ENCODE results near the gene RAB8A. TPM values are rescaled to one million over a fixed set of nuclear protein-coding genes. Genes with fewer than 3 reads are reported as not detected.

RAB8A gene
- total RNA-seq, 1 experiment from 2014 or later: 126 TPM

DNA sequence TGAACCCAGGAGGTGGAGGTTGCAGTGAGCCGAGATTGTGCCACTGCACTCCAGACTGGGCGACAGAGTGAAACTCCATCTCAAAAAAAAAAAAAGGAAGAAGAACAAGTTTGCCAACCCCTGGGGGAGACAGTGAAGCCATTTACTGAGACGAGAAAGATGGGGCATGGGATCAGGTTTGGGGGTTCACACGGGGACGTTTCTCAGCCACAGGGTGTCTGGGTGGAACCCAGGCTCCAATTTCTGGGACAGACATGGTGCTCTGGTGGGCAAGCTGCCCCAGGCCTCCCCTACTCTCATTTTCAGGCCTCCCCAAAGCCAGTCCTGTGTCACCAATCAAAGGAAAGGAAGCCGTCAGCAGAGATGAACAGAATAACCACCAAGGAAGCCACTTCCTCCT, 45.2 kb downstream of the RAB8A start:
- POLR2A ChIA-PET (ENCODE audit: low non-redundant PET): interaction anchor here (0.7 kb wide), 1 partner anchor 59 kb away, joined by 10 read pairs; no protein-coding TSS in a partner anchor
- TF ChIP-seq, protein P1, sequence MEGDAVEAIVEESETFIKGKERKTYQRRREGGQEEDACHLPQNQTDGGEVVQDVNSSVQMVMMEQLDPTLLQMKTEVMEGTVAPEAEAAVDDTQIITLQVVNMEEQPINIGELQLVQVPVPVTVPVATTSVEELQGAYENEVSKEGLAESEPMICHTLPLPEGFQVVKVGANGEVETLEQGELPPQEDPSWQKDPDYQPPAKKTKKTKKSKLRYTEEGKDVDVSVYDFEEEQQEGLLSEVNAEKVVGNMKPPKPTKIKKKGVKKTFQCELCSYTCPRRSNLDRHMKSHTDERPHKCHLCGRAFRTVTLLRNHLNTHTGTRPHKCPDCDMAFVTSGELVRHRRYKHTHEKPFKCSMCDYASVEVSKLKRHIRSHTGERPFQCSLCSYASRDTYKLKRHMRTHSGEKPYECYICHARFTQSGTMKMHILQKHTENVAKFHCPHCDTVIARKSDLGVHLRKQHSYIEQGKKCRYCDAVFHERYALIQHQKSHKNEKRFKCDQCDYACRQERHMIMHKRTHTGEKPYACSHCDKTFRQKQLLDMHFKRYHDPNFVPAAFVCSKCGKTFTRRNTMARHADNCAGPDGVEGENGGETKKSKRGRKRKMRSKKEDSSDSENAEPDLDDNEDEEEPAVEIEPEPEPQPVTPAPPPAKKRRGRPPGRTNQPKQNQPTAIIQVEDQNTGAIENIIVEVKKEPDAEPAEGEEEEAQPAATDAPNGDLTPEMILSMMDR (conservative IDR thresholded peaks at IDR 0.05; ENCODE audit: low read depth, low read length): no peak
- TF ChIP-seq EZH2 (IDR thresholded peaks at IDR 0.05; ENCODE audit: borderline replicate concordance, low read depth, low read length, poor library complexity, severe bottlenecking): no peak
- Histone ChIP-seq H3K4me1 (ENCODE audit: insufficient read depth, low read length, poor library complexity, severe bottlenecking) (no peaks in the 10 kb centered on the region), H3K4me3 (ENCODE audit: low read depth, low read length, poor library complexity, severe bottlenecking) (no peak overlapping the region), H3K9me3 (ENCODE audit: low read depth, low read length, poor library complexity, severe bottlenecking) (no peaks in the 10 kb centered on the region), H3K27me3 (replicated peaks; ENCODE audit: insufficient read depth, low read depth, low read length, poor library complexity) (no peaks in the 10 kb centered on the region), H3K27ac (ENCODE audit: low read depth, low read length, poor library complexity, severe bottlenecking) (no peak overlapping the region), H3K36me3 (ENCODE audit: insufficient read depth, low read length, poor library complexity, severe bottlenecking) (no peaks in the 10 kb centered on the region)
- no peak for DNase-seq (ENCODE audit: low spot score)
- intact Hi-C loops (cut with micrococcal nuclease; ENCODE audit: unreplicated experiment): no loop called here
- no TSS peak for BruUV-seq (replicated peaks)
- CTCF ChIA-PET: no interaction called here

DNA sequence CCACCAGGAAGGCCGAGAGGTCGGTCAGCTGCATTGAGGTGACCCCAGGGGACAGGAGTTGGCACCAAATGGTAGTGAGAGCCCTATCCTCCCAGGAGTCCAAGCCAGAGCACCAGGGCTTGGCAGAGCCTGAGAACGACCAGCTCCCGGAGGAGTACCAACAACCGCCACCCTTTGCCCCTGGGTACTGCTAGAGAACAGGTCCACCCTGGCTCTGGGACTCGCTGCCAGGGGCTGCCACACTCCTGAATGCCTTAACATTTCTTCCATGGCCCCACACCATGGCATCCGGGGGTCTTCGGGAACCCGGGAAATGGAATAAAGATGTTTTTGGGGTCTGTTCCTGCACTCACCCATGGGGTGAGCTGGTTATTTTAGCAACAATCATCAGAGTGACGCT, 45.9 kb downstream of the RAB8A start:
- CTCF ChIA-PET: no interaction called here
- Histone ChIP-seq H3K36me3 (ENCODE audit: insufficient read depth, low read length, poor library complexity, severe bottlenecking) (no peaks in the 10 kb centered on the region), H3K27me3 (replicated peaks; ENCODE audit: insufficient read depth, low read depth, low read length, poor library complexity) (no peaks in the 10 kb centered on the region), H3K9me3 (ENCODE audit: low read depth, low read length, poor library complexity, severe bottlenecking) (no peaks in the 10 kb centered on the region), H3K27ac (ENCODE audit: low read depth, low read length, poor library complexity, severe bottlenecking) (no peak overlapping the region), H3K4me3 (ENCODE audit: low read depth, low read length, poor library complexity, severe bottlenecking) (no peak overlapping the region), H3K4me1 (ENCODE audit: insufficient read depth, low read length, poor library complexity, severe bottlenecking) (no peaks in the 10 kb centered on the region)
- no TSS peak for BruUV-seq (replicated peaks)
- POLR2A ChIA-PET (ENCODE audit: low non-redundant PET): no interaction called here
- no peak for DNase-seq (ENCODE audit: low spot score)
- intact Hi-C loops (cut with micrococcal nuclease; ENCODE audit: unreplicated experiment): no loop called here
- TF ChIP-seq, protein P1 (conservative IDR thresholded peaks at IDR 0.05; ENCODE audit: low read depth, low read length): no peak
- no peak for TF ChIP-seq EZH2 (IDR thresholded peaks at IDR 0.05; ENCODE audit: borderline replicate concordance, low read depth, low read length, poor library complexity, severe bottlenecking)

DNA sequence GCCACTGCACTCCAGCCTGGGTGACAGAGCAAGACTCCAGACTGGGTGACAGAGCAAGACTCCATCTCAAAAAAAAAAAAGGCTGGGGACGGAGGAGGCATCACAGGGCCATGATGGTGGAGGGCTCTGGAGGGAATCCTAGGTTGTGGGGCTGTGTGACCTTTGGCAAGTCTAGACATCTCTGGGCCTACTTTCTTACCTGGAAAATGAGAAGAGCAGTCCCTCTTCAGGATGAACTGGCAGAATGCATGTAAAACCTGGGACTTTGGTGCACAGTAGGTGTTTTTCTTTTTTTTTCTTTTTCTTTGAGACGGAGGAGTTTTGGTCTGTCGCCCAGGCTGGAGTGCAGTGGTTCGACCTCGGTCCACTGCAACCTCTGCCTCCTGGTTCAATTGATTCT, 48.0 kb downstream of the RAB8A start:
- Histone ChIP-seq H3K36me3 (ENCODE audit: insufficient read depth, low read length, poor library complexity, severe bottlenecking) (no peaks in the 10 kb centered on the region), H3K4me1 (ENCODE audit: insufficient read depth, low read length, poor library complexity, severe bottlenecking) (no peaks in the 10 kb centered on the region), H3K27me3 (replicated peaks; ENCODE audit: insufficient read depth, low read depth, low read length, poor library complexity) (no peaks in the 10 kb centered on the region), H3K27ac (ENCODE audit: low read depth, low read length, poor library complexity, severe bottlenecking) (no peak overlapping the region), H3K9me3 (ENCODE audit: low read depth, low read length, poor library complexity, severe bottlenecking) (no peaks in the 10 kb centered on the region), H3K4me3 (ENCODE audit: low read depth, low read length, poor library complexity, severe bottlenecking) (no peak overlapping the region)
- ChIA-PET POLR2A (ENCODE audit: low non-redundant PET) (no interaction called here), CTCF (no interaction called here)
- no peak for TF ChIP-seq EZH2 (IDR thresholded peaks at IDR 0.05; ENCODE audit: borderline replicate concordance, low read depth, low read length, poor library complexity, severe bottlenecking)
- TF ChIP-seq, protein P1 (conservative IDR thresholded peaks at IDR 0.05; ENCODE audit: low read depth, low read length): no peak
- no TSS peak for BruUV-seq (replicated peaks)
- no peak for DNase-seq (ENCODE audit: low spot score)
- intact Hi-C loops (cut with micrococcal nuclease; ENCODE audit: unreplicated experiment): no loop called here

Measured in A673 (cell line).